Heart right ventricle (tissue), 16 donors: Measurements from ENCODE around the gene BRMS1L. TPM values are rescaled to one million over a fixed set of nuclear protein-coding genes. Genes with fewer than 3 reads are reported as not detected.

Source experiments
- ATAC-seq, 8 donors: fragments of 200-7000 bp; cut with Tn5 transposase; one replicate each; pipeline ENCODE4 v1.9.1; 2020; ENCODE audit warnings: mild to moderate bottlenecking in 8 of 8, moderate library complexity in 8 of 8, moderate number of reproducible peaks in 1 of 8
- DNase-seq, 2 donors: peaks; one replicate each; pipeline ENCODE4 v3.0.0-alpha.2; 2020
- H3K27ac ChIP-seq, 10 donors: fragments of 200-600 bp; sonication (generic) in 2 of 10; one replicate each; pipeline versions ENCODE4 v1.5.0 to v1.8.0; 2020 to 2022; ENCODE audit warnings: mild to moderate bottlenecking in 3 of 10
- H3K27me3 ChIP-seq, 7 donors: fragments of 200-600 bp; one replicate each; pipeline ENCODE4 v1.8.0; 2021 to 2022; ENCODE audit warnings: mild to moderate bottlenecking in 2 of 7
- H3K36me3 ChIP-seq, 9 donors: fragments of 200-600 bp; sonication (generic) in 1 of 9; one replicate each; pipeline versions ENCODE4 v1.5.0 to v1.8.0; 2020 to 2022; ENCODE audit warnings: mild to moderate bottlenecking in 2 of 9
- H3K4me1 ChIP-seq, 9 donors: fragments of 200-600 bp; sonication (generic) in 1 of 9; one replicate each; pipeline versions ENCODE4 v1.5.0 to v1.8.0; 2020 to 2022; ENCODE audit warnings: mild to moderate bottlenecking in 4 of 9
- H3K4me3 ChIP-seq, 10 donors: fragments of 200-600 bp; sonication (generic) in 2 of 10; one replicate each; pipeline versions ENCODE4 v1.5.0 to v1.8.0; 2020 to 2022; ENCODE audit warnings: mild to moderate bottlenecking in 7 of 10, moderate library complexity in 2 of 10
- H3K9me3 ChIP-seq, 11 donors: fragments of 200-600 bp in 10 of 11; sonication (generic) in 2 of 11; one replicate each; pipeline versions ENCODE4 v1.5.0 to v1.8.0; 2013 to 2022; ENCODE audit warnings: mild to moderate bottlenecking in 2 of 11, control low read depth in 1 of 11, moderate library complexity in 1 of 11
- CTCF ChIP-seq, 9 donors: fragments of 200-600 bp; sonication (generic) in 2 of 9; IDR thresholded peaks; one replicate each; pipeline versions ENCODE4 v1.5.0 to v1.8.0; 2021 to 2022; ENCODE audit warnings: antibody characterized with exemption in 9 of 9, mild to moderate bottlenecking in 5 of 9, moderate library complexity in 1 of 9
- WGBS, 2 donors: extraction: QIAGEN DNeasy Blood & Tissue Kit; methylation state at CpG; one replicate each; pipeline ENCODE4 v1.1.7; 2013; ENCODE audit warnings: inconsistent platforms in 1 of 2; 5-methylcytosine and 5-hydroxymethylcytosine counted together
- intact Hi-C, 10 donors: fragments of 100-400 bp; cut with DNase I; formaldehyde crosslinking; loops; one replicate each; pipeline versions ENCODE4 v1.11.1 to v1.14.2; 2022
- polyA plus RNA-seq, 2 donors: library from polyadenylated mRNA; stranded (reverse); fragments of 200-250 nt; gene quantifications; one replicate each; pipeline ENCODE4 v1.2.3, GENCODE V29; 2013
- total RNA-seq, 10 donors: library from RNA; stranded (reverse); fragmentation: NEBNext Ultra II Directional in 3 of 10; extraction: Animal tissue kit (Norgen Biotek cat#: 25700) in 3 of 10; gene quantifications; one replicate each; pipeline versions ENCODE4 v1.2.1 to v1.2.4, GENCODE V29; 2021 to 2023
- donor health status: Arrhythmogenic right ventricular cardiomyopathy.
- donor health status: ischemic (EF 13 %, LVEDD 7.1; RV severe dilation, severe dysfunction).
- donor health status: healthy with polysubstance abuse.
- donor health status: DM: no; HTN: yes; CAD: no.
- donor health status: DM: no; HTN: no; CAD: no.
- donor health status: ischemic (EF 25% LVEDD 6.9; RV normal size, moderate dysfunction).
- donor health status: ischemic (EF 25% LVEDD 5.7; RV mildly dilated, moderate dysfunction).
- donor health status: healthy.
- donor health status: DM: yes; HTN: yes; CAD: no.
- donor health status: Ischemic cardiomyopathy.
- donor health status: ischemic (EF 35%, LVEDD 5.7; RV mildly dilated, moderate dysfunction).
- donor health status: nonischemic (EF 11% LVEDD 7.7; RV severe dilation, severe dysfunction).
- donor health status: DM: yes; HTN: yes; CAD: no.
- donor health status: PGD.
- donor health status: ischemic (EF 29% LVEDD 5.4; RV normal size, mild dysfunction).
- donor health status: nonischemic (EF 23%, LVEDD 6.1; RV moderate dilation, normal function).

Gene BRMS1L
- total and polyA plus RNA-seq, 12 donors = 2.9 to 14.0 (median 11.3) TPM

GRCh38 chr14:35879654-35880249 is 53.6 kb downstream of the BRMS1L start:
- ATAC-seq = no peak
- intact Hi-C loops = loop anchor here in 5 of 10 donors (5.0 to 10.0 kb wide), 6 partner anchors 185 to 678 kb away; no protein-coding TSS in a partner anchor
- H3K4me1 ChIP-seq = peaks cover 0 to 20% (median 12%) of the 10 kb centered on the region in 9 donors
- H3K4me3 ChIP-seq = no peak overlapping the region
- H3K36me3 ChIP-seq = no peaks in the 10 kb centered on the region
- 76 to 81% methylated on average over 1 of the region's 1 CpG for WGBS, 2 donors
- no peaks in the 10 kb centered on the region for H3K27me3 ChIP-seq
- H3K9me3 ChIP-seq = no peaks in the 10 kb centered on the region
- DNase-seq = no peak
- no peak overlapping the region for H3K27ac ChIP-seq
- TF ChIP-seq CTCF (IDR thresholded peaks at IDR 0.05) = peak in 7 of 9 donors; percentile 28 to 56 (median 38)

DNA sequence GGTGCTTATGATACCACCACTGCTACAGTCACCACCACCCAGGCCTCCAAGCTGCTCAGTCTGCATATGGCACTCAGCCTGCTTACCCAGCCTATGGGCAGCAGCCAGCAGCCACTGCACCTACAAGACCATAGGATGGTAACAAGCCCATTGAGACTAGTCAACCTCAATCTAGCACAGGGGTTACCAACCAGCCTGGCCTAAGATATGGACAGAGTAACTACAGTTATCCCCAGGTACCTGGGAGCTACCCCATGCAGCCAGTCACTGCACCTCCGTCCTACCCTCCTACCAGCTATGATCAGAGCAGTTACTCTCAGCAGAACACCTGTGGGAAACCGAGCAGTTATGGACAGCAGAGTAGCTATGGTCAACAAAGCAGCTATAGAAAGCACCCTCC is 55.1 kb downstream of the BRMS1L start:
- no peak for TF ChIP-seq CTCF (IDR thresholded peaks at IDR 0.05)
- ATAC-seq (peak in 2 of 8 donors; percentile 21 to 41), DNase-seq (no peak)
- Histone ChIP-seq H3K27ac (no peak overlapping the region), H3K27me3 (no peaks in the 10 kb centered on the region), H3K4me3 (no peak overlapping the region), H3K9me3 (no peaks in the 10 kb centered on the region), H3K4me1 (peaks cover 0 to 20% (median 12%) of the 10 kb centered on the region in 9 donors), H3K36me3 (no peaks in the 10 kb centered on the region)
- intact Hi-C loops = loop anchor here in 5 of 10 donors (5.0 to 10.0 kb wide), 6 partner anchors 184 to 676 kb away; no protein-coding TSS in a partner anchor
- WGBS, 2 donors = 93 to 96% methylated on average over 2 of the region's 2 CpGs

DNA sequence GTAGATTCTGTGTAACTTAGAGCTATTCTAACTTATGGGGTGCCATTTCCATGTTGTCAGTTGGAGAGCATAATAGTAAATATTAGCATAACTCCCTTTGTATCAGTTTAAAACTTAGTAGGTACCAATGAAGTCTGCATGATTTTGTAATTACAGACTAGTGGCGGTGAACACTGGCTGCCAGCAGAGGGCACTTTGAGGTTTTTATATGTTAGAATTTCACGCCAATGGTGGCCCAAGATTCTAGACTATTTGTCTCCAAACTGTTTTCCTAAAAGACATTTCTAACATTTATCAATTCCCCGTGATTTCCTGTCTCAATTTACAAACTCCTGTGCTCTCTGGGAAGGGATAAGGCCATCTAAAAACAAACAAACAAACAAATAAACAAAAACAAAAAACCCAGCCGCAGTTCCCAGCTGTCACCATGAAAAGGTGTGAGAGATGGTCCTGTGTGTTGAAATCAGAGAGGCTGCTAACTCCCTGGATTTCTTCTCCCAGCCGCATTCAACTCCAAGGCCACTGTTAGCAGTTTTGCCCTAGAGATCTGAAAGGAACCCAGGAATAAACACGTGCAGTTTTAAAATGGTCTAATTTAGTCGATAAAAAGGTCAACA is 57.6 kb downstream of the BRMS1L start:
- WGBS, 2 donors = 48 to 50% methylated on average over 7 of the region's 7 CpGs
- Histone ChIP-seq H3K27me3 (no peaks in the 10 kb centered on the region), H3K9me3 (no peaks in the 10 kb centered on the region), H3K4me3 (no peak overlapping the region), H3K36me3 (no peaks in the 10 kb centered on the region), H3K27ac (no peak overlapping the region), H3K4me1 (peaks cover 0 to 9% (median 5%) of the 10 kb centered on the region in 9 donors)
- no peak for ATAC-seq
- intact Hi-C loops = loop anchor here in 5 of 10 donors (5.0 to 10.0 kb wide), 6 partner anchors 181 to 674 kb away; no protein-coding TSS in a partner anchor
- no peak for DNase-seq
- TF ChIP-seq CTCF (IDR thresholded peaks at IDR 0.05) = peak in 8 of 9 donors; percentile 10 to 66 (median 57)

- intact Hi-C loops = no loop called here
- Histone ChIP-seq H3K36me3 (no peaks in the 10 kb centered on the region), H3K4me1 (no peaks in the 10 kb centered on the region)
These were observed 64.2 kb downstream of the BRMS1L start for GRCh38 chr14:35890308-35890707.

More at GRCh38 chr14:35890308-35890707, 64.2 kb downstream of the BRMS1L start:
- H3K9me3 ChIP-seq = peaks cover 0 to 20% (median 0%) of the 10 kb centered on the region in 11 donors
- DNase-seq (no peak), ATAC-seq (no peak)
- H3K4me3 ChIP-seq = no peak overlapping the region
- no peaks in the 10 kb centered on the region for H3K27me3 ChIP-seq
- no peak overlapping the region for H3K27ac ChIP-seq
- no peak for TF ChIP-seq CTCF (IDR thresholded peaks at IDR 0.05)
